Measurements from ENCODE around the gene ELF1.
"Not testable (repeated sequence)": the region's sequence is repeated elsewhere in the genome, so short reads cannot be mapped to it uniquely, and the experiment has no call there.

ELF1 gene

DNA sequence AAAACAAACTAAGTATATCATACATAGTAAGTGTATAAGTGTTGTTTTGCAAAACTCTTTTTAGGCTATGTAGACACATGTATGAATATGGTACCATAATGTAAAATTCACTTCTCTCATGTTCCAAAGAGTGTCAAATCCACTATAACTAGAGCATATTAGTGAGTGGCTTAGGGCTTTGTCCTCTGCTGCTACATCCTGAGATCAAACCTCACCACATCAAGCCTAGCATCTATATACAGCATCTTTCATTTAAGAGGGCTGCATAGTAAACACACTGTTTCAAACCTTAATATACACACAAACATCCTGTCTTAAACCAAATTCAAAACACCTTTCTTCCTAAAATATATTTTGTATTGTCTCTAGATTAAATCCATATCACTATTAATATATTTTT lies 38.7 kb downstream of the ELF1 start:
- no peak for DNase-seq

- DNase-seq = no peak
Observed at GRCh38 chr13:40979232-40979631, 39.9 kb downstream of the ELF1 start.

DNA sequence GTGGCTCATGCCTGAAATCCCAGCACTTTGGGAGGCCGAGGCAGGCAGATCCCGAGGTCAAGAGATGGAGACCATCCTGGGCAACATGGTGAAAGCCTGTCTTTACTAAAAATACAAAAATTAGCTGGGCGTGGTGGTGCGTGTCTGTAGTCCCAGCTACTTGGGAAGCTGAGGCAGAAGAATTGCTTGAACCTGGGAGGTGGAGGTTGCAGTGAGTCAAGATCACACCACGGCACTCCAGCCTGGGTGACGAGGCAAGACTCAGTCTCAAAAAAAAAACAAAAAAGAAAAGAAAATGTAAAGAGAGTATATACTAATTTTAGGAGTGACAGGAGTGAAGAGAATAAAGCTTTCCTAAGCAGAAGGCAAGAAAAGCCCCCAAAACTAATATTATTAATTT lies 41.0 kb downstream of the ELF1 start:
- DNase-seq = not testable (repeated sequence)

DNA sequence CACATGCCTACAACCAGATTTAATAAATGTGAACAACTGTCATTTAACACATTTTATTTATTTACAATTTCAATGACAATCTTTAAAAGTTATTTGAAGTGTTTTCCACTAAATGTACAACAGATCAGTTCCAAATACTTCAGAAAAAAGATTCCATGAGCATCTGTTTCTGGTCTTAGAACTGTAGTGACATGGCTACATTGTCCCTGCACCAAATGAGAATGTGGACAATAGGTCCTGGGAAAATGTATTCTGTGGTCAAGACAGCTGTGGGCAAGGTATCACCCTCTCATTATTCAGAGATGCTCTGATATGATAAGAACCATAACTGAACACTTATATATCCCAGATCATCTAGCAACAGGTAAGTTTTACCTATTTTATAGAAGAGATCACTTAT lies 43.7 kb downstream of the ELF1 start:
- DNase-seq = no peak

GRCh38 chr13:40974460-40975407 lies 44.4 kb downstream of the ELF1 start:
- peak; percentile 41 for DNase-seq

DNA sequence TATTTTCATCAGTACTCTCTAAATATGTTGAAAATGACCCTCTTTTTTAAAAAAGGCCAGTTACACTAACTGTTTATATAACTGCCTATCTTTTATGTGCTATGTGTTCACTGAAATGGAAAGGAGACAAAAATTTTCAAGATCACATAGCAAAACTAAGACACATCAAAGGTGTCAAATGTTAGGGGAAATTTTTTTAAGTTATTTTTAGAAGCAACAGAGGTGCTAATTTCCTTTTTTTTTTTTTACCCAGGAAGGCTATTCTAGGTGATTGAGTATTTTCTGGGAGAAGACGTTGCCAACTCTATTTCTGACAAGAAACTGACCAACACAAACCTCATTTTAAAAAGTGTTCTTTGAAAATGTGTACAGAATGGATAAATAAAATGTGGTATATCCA lies 45.7 kb downstream of the ELF1 start:
- no peak for DNase-seq

DNA sequence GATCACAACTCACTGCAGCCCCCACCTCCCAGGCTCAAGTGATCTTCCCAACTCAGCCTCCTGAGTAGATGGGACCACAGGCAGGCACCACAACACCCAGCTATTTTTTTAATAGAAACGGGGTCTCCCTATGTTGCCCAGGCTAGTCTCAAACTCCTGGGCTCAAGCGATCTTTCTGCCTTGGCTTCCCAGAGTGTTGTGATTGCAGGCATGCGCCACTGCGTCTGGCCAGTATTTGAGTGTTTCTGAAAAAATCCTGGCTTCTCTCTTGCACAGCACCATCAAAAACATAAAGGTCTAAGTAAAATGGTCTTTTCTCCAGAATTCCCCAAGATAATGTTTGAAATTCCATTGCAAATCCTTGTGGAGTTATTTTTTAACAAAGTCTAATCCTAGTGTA lies 47.8 kb downstream of the ELF1 start:
- no peak for DNase-seq

- no peak for DNase-seq
Observed at GRCh38 chr13:40970803-40971202, 48.3 kb downstream of the ELF1 start.

DNA sequence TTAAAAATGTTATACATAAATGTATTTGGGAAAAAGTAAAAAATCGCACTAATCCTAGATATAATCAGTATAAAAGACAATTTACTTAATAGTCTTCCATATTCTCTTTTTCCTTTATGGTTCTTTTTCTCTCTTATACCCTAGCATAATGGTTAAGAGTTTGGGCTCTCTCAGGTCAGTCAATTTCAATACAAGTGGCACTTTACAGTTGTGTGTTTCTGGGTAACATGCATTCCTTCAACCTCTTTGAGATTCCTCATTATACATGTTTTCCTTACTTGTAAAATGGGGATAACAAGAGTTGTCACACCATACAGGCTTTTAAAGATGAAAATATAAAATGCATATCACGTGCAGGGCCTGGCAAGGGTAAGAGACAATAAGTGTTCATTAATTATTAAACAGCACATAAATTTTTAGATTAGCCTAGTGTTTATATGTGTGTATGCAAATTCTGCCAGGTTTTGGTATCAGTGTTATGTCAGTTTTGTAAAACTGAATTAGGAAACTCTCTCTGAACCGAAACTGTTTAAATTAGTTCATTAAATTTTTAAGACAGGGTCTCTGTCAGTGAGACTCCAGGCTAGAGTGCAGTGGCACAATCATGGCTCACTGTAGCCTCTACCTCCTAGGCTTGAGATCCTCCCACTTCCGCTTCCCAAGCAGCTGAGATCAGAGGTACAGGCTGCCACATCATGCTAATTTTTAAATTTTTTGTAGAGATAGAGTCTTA lies 49.8 kb downstream of the ELF1 start:
- DNase-seq = no peak

- DNase-seq = no peak
Observed at GRCh38 chr13:40968416-40969000, 50.6 kb downstream of the ELF1 start.

DNA sequence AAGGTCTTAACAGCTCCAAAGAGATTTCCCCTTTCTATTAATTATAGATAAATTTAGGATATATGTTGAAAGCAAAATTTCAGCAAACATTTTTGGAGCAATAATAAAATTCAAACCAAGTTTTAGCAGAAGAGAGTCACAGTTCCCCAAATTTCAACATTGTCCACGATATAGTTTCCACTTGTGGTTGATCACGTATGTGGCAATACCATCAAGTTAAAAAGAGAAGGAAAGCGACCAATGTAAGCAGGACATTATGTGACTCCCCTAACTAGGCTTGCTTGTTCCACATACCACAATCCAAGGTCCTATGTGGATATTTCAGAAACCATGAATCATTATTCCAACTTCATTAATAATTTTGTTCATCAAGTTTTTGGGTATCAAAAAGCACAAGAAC lies 52.8 kb downstream of the ELF1 start:
- DNase-seq = no peak

DNA sequence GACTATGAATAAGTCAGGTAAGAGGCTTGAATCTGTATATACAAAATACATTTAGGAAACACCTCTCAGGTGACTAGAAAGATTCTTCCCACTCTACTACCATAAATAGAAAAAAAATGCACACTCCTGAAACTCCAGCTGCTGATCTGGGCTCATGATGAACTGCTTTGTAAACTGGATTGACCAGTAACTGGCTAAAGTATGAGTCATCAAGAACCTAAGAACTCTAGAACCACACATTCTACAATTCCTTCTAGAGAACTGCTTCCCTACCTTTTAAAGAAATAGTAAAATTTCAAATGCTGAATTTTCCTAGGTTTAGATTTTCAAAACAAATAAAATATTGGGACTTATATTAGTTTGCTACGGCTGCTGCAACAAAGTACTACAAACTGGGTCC lies 55.2 kb downstream of the ELF1 start:
- DNase-seq = no peak

DNA sequence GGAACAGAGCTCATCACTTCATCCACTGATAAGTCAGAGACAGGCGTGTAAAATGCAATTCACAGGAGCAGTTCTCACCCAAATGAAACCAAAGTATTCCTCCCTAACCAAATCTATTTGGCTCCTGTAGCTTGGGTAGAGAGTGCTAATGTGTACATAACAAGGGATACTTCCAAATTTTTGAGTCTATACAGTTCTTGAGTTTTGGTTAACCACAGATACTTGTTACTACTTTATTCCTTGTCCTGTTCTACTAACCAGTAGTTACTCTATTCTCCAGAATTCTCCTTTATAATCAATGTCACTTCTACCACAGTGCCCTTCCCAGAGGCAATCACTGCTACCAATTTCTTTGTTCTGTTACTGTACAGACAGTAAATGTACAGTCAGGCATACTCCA lies 57.3 kb downstream of the ELF1 start:
- no peak for DNase-seq

GRCh38 chr13:40961214-40961613 lies 57.9 kb downstream of the ELF1 start:
- no peak for DNase-seq

- DNase-seq = no peak
Observed at GRCh38 chr13:40960716-40961115, 58.4 kb downstream of the ELF1 start.

GRCh38 chr13:40958655-40959054 lies 60.5 kb downstream of the ELF1 start:
- DNase-seq = no peak

- DNase-seq = no peak
Observed at GRCh38 chr13:40946485-40946884, 72.6 kb downstream of the ELF1 start.

DNA sequence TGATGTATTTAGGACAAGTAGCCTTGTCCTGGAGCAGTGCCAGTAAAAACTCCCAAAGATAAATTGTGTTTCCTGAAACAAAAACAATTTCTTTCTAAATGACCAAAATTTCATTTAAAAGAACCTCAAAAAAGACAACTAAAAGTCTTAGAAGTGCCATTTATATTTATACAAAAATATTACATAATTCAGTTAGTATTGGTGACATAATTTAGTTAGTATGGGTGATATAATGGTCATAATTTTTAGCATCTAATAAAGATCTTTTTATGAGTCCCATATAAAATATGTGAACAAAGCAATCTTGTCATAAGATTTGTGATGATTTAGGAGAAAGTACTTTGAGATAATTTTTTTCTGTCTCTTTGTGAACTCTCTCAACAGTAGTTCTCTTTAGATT lies 76.0 kb downstream of the ELF1 start:
- DNase-seq = no peak

DNA sequence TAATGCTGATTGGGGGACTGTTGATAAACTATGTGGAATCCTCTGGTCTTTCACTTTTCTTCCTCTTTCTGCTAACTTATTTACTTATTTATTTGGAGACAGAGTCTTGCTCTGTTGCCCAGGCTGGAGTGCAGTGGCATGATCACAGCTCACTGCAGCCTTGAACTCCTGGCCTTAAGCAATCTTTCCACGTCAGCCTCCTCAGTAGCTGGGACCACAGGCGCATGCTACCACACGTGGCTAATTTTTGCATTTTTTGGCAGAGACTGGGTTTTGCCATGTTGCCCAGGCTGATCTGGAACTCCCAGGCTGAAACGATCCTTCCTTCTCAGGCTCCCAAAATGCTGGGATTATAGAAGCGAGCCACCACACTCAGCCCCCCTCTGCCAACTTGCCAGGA lies 77.5 kb downstream of the ELF1 start:
- DNase-seq = no peak

DNA sequence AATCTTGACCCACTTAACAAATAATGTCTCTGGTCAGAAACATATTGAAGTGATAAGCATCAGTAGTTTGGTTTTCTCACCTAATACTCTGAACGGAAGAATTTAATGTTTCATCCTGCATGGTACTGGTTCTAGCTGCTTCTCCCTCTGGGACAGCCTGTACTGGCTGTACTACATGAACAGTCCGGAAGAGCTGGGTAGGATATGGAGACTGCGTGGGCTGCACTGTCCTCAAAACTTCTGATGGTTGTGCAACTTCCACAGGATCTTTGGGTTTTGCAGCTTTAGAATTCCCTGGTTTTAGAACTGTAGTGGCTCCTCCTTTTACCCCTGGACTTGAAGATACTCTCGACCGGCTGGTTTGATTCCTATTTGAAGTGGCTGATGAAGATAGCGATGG lies 78.3 kb downstream of the ELF1 start:
- no peak for DNase-seq

- DNase-seq = peak; percentile 20
Observed at GRCh38 chr13:40933508-40934204, 85.5 kb downstream of the ELF1 start.

- no peak for DNase-seq
Observed at GRCh38 chr13:40932252-40932651, 86.9 kb downstream of the ELF1 start.

DNA sequence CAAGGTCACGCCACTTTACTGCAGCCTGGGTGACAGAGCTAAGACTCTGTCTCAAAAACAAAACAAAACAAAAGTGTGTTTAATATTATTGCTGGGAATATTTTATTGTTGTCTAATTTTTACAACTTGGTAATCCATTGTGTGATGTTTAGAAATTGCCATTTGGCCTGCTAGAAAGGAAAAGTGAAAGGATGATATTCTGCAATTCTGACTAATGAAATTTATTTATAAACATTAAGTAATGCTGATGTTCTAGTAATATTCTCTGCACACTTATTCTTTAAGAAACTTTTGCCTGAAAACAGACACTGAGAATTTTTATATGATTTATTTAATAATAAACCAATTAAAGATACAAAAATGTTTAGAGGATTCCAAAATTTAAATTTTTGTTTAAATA lies 87.4 kb downstream of the ELF1 start:
- no peak for DNase-seq

All from CD4-positive, alpha-beta T cell treated with Interferon gamma for 1 hour (primary cell).